SK-N-SH treated with all-trans-retinoic acid at 6 μM for 48 hours (cell line): ENCODE measurements around the gene TIMMDC1.

Experiments
- ARNTL ChIP-seq: fragments of 450-650 bp; formaldehyde crosslinking; IDR thresholded peaks from 2 replicates; pipeline ENCODE4 v1.5.0; 2020; ENCODE audit warnings: low read depth, mild to moderate bottlenecking, moderate library complexity, borderline replicate concordance
- CSDC2 ChIP-seq: fragments of 250-450 bp; sonication (Bioruptor Pico); IDR thresholded peaks from 2 replicates; pipeline ENCODE4 v1.5.0; 2020; ENCODE audit warnings: mild to moderate bottlenecking, moderate library complexity
- PATZ1 ChIP-seq: fragments of 250-450 bp; sonication (Bioruptor Pico); IDR thresholded peaks from 2 replicates; pipeline ENCODE4 v1.8.0; 2020; ENCODE audit warnings: mild to moderate bottlenecking, moderate library complexity, borderline replicate concordance
- SNAI2 ChIP-seq: fragments of 250-450 bp; sonication (Bioruptor Pico); IDR thresholded peaks from 2 replicates; pipeline ENCODE4 v1.5.0; 2020; ENCODE audit warnings: mild to moderate bottlenecking, moderate library complexity
- TOX ChIP-seq: fragments of 250-450 bp; sonication (Bioruptor Pico); IDR thresholded peaks from 2 replicates; pipeline ENCODE4 v1.8.0; 2021; ENCODE audit warnings: mild to moderate bottlenecking, moderate library complexity, borderline replicate concordance
- TSHZ2 ChIP-seq: fragments of 250-450 bp; sonication (Bioruptor Pico); IDR thresholded peaks from 2 replicates; pipeline ENCODE4 v1.5.0; 2020; ENCODE audit warnings: mild to moderate bottlenecking, moderate library complexity
- ZC3H10 ChIP-seq: fragments of 250-450 bp; sonication (Bioruptor Pico); IDR thresholded peaks from 2 replicates; pipeline ENCODE4 v1.5.1; 2021; ENCODE audit warnings: mild to moderate bottlenecking, moderate library complexity
- ZFP3 ChIP-seq: fragments of 250-450 bp; sonication (Bioruptor Pico); IDR thresholded peaks from 2 replicates; pipeline ENCODE4 v1.5.0; 2020; ENCODE audit warnings: mild to moderate bottlenecking, moderate library complexity
- ZFP30 ChIP-seq: fragments of 450-650 bp; formaldehyde crosslinking; IDR thresholded peaks from 2 replicates; pipeline ENCODE4 v1.5.0; 2022; ENCODE audit warnings: mild to moderate bottlenecking, moderate library complexity
- ZNF70 ChIP-seq: fragments of 450-650 bp; formaldehyde crosslinking; IDR thresholded peaks from 2 replicates; pipeline ENCODE4 v1.5.0; 2020; ENCODE audit warnings: mild to moderate bottlenecking, moderate library complexity
- ZNF8 ChIP-seq: fragments of 450-650 bp; formaldehyde crosslinking; IDR thresholded peaks from 2 replicates; pipeline ENCODE4 v1.5.0; 2020; ENCODE audit warnings: mild to moderate bottlenecking, moderate library complexity

GRCh38 chr3:119517112-119517511, 18.8 kb downstream of the TIMMDC1 start:
- TF ChIP-seq ZFP3 (CRISPR knock-in tag): no peak
- no peak for TF ChIP-seq ZC3H10 (CRISPR knock-in tag)
- no peak for TF ChIP-seq ZNF8 (CRISPR knock-in tag)
- no peak for TF ChIP-seq SNAI2 (CRISPR knock-in tag)
- TF ChIP-seq CSDC2 (CRISPR knock-in tag): no peak
- no peak for TF ChIP-seq ARNTL (CRISPR knock-in tag)
- no peak for TF ChIP-seq ZFP30 (CRISPR knock-in tag)
- TF ChIP-seq ZNF70 (CRISPR knock-in tag): no peak
- no peak for TF ChIP-seq PATZ1 (CRISPR knock-in tag)
- no peak for TF ChIP-seq TOX
- no peak for TF ChIP-seq TSHZ2 (CRISPR knock-in tag)
